ENCODE data around the gene FHDC1. TPM values are rescaled to one million over a fixed set of nuclear protein-coding genes. Genes with fewer than 3 reads are reported as not detected.

Gene FHDC1
- total RNA-seq, 1 experiment from 2014 or later = 18.1 TPM

DNA sequence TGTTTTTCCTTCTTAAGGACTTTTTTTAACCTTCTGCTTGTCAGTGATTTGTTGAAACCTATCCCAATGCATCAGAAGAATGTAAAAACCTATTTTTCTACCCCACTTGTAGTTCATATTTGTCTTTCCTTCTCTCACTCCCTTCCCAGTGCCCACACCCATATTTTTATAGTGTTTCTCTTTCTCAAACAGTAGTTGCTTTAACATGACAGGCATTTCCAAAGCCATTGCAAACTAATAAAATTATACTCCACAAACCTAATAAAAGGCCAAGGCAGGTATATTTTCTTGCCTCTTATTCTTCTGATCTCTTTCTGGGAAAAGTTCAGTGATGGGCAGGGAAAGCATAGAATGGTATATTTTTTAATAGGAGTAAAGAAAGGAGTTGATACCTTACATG is 35.7 kb upstream of the FHDC1 start (continued):
- no peak for TF ChIP-seq KAT7 (CRISPR knock-in tag; IDR thresholded peaks at IDR 0.05; ENCODE audit: borderline replicate concordance)
- no peak for TF ChIP-seq ERG (CRISPR knock-in tag; IDR thresholded peaks at IDR 0.05)
- TF ChIP-seq ZNF263 (CRISPR knock-in tag; IDR thresholded peaks at IDR 0.05; ENCODE audit: low read depth) = no peak

DNA sequence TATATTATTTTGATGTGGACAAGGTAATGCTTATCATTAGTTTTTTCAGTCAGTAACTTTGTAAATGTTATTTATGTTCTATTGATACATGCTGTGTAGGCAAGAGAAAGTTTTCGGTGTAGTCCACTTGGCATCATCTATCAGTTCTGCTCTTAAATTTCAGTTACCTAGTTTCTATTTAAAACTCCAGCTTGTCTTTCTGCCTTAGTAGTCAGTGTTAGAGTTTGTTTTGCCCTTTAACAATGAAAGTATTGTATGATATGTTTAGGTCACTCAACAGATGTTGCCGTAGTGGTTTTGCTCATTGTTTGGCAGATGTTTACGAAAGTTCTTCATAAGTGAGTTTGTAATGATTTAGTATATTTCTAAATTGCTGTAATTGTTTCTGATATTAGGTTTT is 34.9 kb upstream of the FHDC1 start:
- Mint-ChIP-seq H3K9me3 (peaks cover 4% of the 10 kb centered on the region), H3K27ac (no peak overlapping the region), H3K4me3 (no peak overlapping the region), H3K4me1 (peaks cover 13% of the 10 kb centered on the region), H3K36me3 (peaks cover 7% of the 10 kb centered on the region), H3K27me3 (ENCODE audit: low read depth) (no peaks in the 10 kb centered on the region)
- ChIA-PET POLR2A (no interaction called here), CTCF (no interaction called here)
- no peak for TF ChIP-seq ZNF671 (CRISPR knock-in tag; IDR thresholded peaks at IDR 0.05)
- TF ChIP-seq FOXK1 (CRISPR knock-in tag; IDR thresholded peaks at IDR 0.05) = no peak
- TF ChIP-seq ZSCAN18 (CRISPR knock-in tag; IDR thresholded peaks at IDR 0.05) = no peak
- DNase-seq (ENCODE audit: low spot score) (no peak), ATAC-seq (no peak)

DNA sequence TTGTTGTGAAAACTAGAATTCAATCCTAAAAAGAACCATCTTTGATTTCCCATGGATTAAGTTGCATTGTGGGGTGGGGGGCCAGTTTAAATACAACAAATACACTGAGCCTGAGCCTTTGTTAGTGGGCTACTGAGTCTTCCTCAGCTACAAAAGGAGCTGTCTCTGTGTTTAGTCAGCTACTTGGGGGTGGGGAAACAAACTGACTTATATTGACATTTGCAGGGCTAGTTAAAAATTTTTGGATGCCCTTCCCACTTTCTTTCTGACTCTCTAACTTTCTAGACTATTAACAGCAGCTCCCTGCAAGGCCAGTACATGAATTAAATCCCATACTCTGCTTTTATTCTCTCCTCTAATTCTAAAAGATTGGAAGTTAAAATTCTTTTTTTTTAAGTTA is 32.5 kb upstream of the FHDC1 start:
- ATAC-seq (no peak), DNase-seq (ENCODE audit: low spot score) (no peak)
- Mint-ChIP-seq H3K4me3 (no peak overlapping the region), H3K36me3 (peaks cover 7% of the 10 kb centered on the region), H3K27ac (no peak overlapping the region), H3K4me1 (peaks cover 10% of the 10 kb centered on the region), H3K27me3 (ENCODE audit: low read depth) (no peaks in the 10 kb centered on the region), H3K9me3 (peaks cover 4% of the 10 kb centered on the region)
- CTCF ChIA-PET = no interaction called here
- POLR2A ChIA-PET = no interaction called here
- TF ChIP-seq NR2C2 (CRISPR knock-in tag; IDR thresholded peaks at IDR 0.05) (no peak), ELF4 (CRISPR knock-in tag; IDR thresholded peaks at IDR 0.05; ENCODE audit: low read depth) (no peak), NFE2L1 (CRISPR knock-in tag; IDR thresholded peaks at IDR 0.05) (no peak), TEAD4 (CRISPR knock-in tag; IDR thresholded peaks at IDR 0.05) (no peak), KAT7 (CRISPR knock-in tag; IDR thresholded peaks at IDR 0.05; ENCODE audit: borderline replicate concordance) (no peak), ETV6 (CRISPR knock-in tag; IDR thresholded peaks at IDR 0.05) (no peak), ATF2 (CRISPR knock-in tag; IDR thresholded peaks at IDR 0.05; ENCODE audit: borderline replicate concordance, low read depth) (no peak), FOXK1 (CRISPR knock-in tag; IDR thresholded peaks at IDR 0.05) (no peak), ZNF532 (CRISPR knock-in tag; IDR thresholded peaks at IDR 0.05; ENCODE audit: borderline replicate concordance) (no peak), CREB1 (CRISPR knock-in tag; IDR thresholded peaks at IDR 0.05) (no peak)
- TF ChIP-seq, protein P1, sequence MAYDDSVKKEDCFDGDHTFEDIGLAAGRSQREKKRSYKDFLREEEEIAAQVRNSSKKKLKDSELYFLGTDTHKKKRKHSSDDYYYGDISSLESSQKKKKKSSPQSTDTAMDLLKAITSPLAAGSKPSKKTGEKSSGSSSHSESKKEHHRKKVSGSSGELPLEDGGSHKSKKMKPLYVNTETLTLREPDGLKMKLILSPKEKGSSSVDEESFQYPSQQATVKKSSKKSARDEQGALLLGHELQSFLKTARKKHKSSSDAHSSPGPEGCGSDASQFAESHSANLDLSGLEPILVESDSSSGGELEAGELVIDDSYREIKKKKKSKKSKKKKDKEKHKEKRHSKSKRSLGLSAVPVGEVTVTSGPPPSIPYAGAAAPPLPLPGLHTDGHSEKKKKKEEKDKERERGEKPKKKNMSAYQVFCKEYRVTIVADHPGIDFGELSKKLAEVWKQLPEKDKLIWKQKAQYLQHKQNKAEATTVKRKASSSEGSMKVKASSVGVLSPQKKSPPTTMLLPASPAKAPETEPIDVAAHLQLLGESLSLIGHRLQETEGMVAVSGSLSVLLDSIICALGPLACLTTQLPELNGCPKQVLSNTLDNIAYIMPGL (CRISPR knock-in tag; IDR thresholded peaks at IDR 0.05) = no peak
- TF ChIP-seq, protein P2, sequence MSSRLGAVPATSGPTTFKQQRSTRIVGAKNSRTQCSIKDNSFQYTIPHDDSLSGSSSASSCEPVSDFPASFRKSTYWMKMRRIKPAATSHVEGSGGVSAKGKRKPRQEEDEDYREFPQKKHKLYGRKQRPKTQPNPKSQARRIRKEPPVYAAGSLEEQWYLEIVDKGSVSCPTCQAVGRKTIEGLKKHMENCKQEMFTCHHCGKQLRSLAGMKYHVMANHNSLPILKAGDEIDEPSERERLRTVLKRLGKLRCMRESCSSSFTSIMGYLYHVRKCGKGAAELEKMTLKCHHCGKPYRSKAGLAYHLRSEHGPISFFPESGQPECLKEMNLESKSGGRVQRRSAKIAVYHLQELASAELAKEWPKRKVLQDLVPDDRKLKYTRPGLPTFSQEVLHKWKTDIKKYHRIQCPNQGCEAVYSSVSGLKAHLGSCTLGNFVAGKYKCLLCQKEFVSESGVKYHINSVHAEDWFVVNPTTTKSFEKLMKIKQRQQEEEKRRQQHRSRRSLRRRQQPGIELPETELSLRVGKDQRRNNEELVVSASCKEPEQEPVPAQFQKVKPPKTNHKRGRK (CRISPR knock-in tag; IDR thresholded peaks at IDR 0.05; ENCODE audit: borderline replicate concordance) = no peak
- TF ChIP-seq, protein P3, sequence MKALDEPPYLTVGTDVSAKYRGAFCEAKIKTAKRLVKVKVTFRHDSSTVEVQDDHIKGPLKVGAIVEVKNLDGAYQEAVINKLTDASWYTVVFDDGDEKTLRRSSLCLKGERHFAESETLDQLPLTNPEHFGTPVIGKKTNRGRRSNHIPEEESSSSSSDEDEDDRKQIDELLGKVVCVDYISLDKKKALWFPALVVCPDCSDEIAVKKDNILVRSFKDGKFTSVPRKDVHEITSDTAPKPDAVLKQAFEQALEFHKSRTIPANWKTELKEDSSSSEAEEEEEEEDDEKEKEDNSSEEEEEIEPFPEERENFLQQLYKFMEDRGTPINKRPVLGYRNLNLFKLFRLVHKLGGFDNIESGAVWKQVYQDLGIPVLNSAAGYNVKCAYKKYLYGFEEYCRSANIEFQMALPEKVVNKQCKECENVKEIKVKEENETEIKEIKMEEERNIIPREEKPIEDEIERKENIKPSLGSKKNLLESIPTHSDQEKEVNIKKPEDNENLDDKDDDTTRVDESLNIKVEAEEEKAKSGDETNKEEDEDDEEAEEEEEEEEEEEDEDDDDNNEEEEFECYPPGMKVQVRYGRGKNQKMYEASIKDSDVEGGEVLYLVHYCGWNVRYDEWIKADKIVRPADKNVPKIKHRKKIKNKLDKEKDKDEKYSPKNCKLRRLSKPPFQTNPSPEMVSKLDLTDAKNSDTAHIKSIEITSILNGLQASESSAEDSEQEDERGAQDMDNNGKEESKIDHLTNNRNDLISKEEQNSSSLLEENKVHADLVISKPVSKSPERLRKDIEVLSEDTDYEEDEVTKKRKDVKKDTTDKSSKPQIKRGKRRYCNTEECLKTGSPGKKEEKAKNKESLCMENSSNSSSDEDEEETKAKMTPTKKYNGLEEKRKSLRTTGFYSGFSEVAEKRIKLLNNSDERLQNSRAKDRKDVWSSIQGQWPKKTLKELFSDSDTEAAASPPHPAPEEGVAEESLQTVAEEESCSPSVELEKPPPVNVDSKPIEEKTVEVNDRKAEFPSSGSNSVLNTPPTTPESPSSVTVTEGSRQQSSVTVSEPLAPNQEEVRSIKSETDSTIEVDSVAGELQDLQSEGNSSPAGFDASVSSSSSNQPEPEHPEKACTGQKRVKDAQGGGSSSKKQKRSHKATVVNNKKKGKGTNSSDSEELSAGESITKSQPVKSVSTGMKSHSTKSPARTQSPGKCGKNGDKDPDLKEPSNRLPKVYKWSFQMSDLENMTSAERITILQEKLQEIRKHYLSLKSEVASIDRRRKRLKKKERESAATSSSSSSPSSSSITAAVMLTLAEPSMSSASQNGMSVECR (CRISPR knock-in tag; IDR thresholded peaks at IDR 0.05; ENCODE audit: borderline replicate concordance) = no peak

Data from WTC11 (cell line).